HT-29 (cell line): ENCODE data around the gene MBTPS1. TPM values are rescaled to one million over a fixed set of nuclear protein-coding genes. Genes with fewer than 3 reads are reported as not detected.

Source experiments
- DNase-seq: peaks from one replicate; pipeline ENCODE4 v3.0.0-alpha.2; 2015; ENCODE audit warnings: low spot score
- total RNA-seq: library from RNA; depleted of rRNA; stranded (reverse); fragments of >200 nt; shearing (Covaris generic); gene quantifications from 2 replicates; pipeline ENCODE4 v1.2.3, GENCODE V29; 2014

The MBTPS1 gene
- total RNA-seq, 1 experiment from 2014 or later = 57.4 TPM

DNA sequence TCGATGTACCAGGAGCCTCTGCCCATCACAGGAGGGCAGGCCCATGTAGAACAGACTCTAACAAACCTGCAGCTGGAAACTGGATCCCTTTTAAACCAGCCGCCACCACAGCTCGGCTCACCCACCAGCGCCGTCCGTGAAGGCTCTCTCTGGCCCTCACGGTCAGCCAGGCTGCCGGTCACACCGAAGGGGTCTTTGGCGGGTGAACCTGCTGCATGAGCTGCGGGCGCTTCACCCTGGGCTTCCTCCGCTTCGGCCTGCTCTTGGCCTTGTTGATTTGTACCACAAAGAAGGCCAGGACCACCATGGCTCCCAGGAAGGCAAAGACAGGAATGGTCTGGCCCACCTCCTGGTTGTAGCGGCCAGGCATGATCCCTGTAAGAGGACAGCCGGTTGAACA, 62.5 kb downstream of the MBTPS1 start:
- DNase-seq = no peak

DNA sequence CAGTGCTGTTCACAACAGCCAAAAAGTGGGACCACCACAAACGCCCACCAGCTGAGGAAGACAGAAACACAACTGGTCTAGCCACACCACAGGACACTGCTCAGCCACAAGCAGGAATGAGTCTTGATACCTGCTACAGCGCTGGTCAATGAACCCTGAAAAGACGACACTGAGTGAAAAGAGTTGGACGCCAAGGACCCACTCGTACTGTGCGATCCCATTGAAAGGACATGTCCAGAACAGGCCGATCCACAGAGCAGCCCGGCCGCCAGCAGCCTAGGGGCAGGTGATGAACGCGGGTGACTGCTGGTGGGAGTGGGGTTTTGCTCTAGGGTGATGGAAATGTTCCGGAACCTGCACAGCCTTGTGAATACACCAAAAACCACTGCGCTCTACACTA, 63.5 kb downstream of the MBTPS1 start:
- DNase-seq = no peak

DNA sequence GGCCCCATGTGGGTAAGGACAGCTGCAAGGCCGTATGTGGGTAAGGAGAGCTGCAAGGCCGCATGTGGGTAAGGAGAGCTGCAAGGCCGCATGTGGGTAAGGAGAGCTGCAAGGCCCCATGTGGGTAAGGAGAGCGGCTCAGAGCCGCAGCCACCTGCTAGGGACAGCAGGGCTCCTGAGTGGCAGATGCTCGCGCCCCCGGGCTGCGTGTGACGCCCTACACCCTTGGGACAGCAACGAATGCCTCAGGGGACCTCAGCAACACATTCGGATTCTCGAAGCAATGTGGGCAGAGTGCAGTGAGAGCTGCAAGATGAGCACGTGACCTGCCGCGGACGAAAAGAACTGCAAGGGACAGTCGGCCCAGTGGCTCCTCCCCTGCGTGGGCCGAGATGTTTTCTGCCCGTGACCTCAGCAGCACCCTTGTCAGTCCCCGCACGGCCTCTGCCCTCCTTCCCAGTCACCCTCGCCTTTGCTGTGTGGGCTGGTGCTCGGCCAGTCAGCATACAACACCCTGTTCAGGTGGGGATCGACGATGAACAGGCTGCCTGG, 64.6 kb downstream of the MBTPS1 start:
- DNase-seq = no peak

DNA sequence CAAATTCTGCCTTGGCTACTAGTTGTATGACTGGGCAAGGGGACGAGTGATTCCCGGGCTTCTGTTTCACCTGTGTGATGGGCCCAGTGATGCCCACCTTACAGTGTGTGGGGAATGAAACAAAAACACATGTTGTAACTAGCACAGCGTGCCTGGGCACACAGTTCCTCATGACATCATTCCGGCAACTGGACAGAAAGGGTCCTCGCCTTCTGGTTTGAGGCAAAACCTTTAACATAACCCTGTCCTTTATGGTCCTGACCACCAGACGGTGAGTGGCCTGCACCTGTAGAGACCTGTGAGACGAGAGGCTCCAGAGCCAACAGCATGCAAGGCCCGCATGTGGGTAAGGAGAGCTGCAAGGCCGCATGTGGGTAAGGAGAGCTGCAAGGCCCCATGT, 66.4 kb downstream of the MBTPS1 start:
- DNase-seq = no peak

DNA sequence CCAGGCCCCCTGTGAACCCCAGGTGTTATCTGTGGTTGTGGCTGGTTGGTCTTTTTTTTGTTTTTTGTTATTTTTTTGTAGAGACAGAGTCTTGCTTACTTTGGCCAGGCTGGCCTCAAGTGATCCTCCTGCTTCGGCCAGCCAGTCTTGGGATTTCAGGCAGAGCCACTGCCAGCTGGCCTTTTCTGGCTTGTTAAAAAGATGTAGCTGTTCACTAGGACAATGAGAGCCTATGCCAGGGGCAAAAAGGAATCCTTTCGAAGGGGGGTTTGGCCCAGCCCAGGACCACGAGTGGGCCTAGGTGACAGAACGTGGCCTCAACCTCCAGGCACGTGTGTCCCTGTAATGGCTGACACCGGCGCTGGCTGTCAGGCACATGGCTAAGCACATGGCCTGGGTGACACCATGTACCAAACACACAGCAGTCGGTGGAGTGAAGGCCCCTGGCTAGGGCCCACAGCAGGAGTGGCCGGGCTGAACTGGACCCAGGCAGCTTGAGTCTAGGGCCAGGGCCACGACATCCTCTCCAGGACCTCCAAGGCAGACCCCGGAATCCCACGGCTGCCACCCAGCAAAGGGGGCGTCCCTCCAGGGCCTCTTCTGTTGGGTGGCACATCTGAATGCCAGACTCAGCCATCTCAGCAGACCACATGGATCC, 67.2 kb downstream of the MBTPS1 start:
- no peak for DNase-seq

DNA sequence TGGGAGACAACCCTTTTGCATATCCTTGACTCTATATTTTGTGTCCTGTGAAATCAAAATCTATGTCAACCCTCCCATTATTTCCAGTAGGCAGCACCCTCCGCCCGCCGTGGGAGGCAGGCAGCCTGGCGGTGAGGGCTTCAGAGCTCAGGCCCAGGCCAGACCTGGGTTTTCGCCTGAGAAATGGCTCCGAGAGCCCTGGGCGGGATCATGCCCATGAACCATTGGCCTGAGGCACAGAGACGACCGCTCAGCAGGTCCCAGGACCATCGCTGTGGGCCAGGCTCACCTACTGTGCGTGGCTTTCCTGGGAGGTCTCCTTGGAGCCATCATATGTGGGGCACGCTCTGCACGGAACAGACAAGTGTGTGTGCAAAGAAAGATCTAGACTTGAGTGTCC, 67.9 kb downstream of the MBTPS1 start:
- DNase-seq = no peak

DNA sequence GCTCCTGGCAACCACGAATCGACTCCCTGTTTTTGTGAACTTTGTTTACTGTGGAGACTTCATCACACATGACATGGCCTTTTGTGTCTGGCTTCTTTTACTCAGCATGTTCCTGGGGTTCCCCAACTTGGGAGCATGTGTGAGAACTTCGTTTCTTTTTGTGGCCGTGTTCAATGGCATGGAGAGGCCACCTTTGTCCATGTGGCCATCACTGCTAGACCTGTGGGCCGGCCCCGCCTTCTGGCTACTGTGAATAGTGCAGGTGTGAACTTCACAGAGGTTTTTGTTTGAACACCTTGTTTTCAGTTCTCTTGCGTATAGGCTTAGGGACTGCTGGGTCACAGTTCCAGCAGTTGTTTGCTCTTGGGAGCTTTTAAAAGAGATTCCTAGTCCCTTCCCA, 68.5 kb downstream of the MBTPS1 start:
- DNase-seq = peak; percentile 56

DNA sequence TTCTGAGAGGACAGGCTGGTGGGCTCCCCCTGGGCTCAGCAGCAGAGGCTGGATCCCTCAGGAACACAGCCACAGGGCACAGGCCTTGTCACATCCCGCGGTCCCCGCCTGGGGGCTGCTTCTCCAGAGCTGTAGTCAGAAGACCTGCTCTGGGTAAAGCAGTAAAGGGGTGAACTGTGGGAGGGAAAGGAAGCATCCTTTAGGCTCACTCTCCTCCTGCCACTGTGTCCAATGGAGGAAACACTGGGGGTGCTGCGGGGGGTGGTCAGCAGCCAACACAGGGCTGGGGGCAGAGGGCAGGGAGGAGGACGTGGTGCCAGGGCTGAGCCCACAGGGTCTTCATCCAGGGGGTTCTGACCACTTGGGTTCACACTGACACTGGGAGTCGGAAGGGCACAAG, 69.1 kb downstream of the MBTPS1 start:
- no peak for DNase-seq

DNA sequence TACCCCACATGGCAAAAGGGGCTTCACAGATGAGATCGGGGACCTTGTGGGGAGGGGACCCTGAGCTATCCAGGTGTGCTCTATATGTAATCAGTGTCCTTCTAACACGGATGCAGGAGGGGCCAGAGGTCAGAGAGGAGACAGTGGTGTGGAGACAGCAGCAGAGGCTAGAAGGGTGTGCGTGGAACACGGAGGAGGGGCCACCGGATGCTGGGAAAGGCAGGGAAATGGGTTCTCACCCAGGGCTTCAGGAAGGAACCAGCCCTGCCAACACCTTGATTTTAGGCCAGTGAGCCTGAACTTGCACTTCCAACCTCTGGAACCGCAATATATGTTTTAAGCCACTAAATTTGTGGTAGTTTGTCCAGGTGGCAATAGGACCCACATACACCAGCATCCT, 69.5 kb downstream of the MBTPS1 start:
- DNase-seq = no peak

DNA sequence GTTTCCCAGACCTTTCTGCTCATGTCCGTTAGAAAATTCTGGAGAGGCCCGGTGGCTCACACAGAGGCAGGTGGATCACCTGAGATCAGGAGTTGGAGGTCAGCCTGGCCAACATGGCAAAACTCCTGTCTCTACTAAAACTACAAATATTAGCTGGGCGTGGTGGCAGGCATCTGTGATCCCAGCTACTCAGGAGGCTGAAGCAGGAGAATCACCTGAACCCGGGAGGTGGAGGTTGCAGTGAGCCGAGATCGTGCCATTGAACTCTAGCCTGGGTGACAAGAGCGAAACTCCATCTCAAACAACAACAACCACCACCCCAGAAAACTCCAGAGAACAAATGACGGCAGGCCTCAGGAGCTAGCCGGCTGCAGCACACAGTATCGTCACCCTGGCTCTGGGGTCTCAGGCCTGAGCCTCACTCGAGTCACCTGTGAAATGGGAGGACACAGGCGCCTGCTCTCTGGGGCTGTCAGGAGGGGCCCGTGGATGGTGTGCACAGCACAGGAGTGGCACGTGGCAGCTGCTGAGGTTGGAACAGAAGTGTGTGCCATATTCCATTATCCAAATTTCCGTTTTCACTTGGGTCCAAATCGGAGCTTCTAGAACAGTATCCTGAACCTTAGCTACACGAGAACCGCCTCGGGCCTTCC, 70.8 kb downstream of the MBTPS1 start:
- no peak for DNase-seq

DNA sequence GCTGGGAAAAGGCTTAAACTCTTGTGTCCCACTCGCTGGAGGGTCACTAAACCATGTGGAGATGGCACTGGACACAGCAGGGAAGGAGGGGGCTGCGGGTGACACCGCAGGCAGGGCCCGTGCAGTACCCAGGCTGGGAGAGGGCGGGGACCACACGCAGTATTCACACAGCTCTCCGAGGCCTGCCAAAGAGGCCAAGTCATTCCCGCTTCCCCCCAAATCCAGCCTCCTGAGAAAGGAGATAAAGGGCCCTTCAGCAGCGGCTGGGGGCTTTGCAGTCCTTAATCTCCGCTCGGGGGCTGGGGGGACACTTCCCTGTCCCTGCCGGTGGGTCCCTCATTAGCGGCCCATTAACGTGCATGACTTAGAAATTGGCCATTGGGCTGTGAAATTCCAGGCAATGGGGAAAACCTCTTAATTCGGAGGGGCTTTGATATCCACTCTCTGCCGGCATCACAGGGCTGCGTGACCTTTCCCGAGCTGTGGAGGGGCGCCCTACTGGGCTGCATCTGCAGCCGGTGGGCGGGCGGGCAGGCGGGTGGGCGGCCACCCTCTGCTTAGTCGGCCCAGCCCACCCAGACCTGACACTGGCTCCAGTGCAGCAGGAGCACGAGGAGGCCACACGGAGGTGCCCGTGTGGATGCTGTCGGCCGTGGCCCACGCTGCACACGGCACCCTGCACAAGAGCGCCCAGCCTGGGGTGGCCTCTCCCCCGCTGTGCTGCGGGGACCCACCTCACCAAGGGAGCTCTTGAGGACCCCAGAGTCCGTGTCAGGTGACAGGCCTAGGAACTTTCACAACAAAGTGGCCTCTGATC, 71.5 kb downstream of the MBTPS1 start:
- no peak for DNase-seq

DNA sequence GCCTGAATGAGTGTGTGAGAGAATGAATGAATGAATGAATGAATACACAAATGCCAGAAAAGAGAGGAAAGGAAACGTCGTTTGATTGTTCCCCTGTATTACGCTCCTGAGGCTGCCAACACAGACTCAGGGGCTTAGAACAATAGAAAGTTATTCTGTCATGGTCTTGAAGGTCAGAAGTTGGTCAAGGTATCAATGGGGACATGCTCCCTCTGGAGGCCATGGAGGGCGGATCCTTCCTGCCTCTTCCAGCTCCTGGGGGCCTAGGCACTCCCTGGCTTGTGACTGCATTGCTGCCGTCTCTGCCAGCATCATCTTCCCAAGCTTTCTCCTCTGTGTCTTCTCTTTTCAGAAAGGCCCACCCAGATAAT, 72.6 kb downstream of the MBTPS1 start:
- peak; percentile 54 for DNase-seq

DNA sequence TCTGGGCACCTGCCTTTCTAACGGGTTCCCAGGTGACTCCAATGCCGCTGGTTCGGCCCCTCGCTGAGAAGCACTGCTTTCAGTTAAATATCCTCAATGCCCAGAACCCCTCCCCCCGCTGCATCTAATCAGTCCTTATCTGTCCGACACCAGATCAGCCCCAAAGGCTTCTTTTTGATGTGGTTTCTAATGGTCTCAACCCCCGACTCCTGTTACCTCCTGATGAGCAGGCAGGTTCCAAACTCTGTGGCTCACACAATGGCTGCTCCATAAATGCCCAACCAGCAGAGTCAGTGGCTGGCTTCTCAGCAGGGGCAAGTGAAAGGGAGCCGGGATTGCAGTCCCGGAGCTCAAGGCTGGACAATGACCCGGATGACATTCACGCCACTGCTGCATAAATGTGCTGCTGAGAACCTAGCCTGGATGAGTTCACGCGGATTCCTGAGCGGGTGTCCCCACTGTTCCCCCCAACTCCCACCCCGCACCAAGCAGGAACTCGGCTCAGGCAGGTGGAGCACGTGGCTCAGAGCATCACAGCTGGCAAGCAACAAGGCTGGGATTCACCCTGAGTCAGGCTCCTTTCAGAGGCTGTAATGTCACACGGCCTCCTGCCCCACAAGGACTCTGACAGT, 73.1 kb downstream of the MBTPS1 start:
- DNase-seq = no peak

DNA sequence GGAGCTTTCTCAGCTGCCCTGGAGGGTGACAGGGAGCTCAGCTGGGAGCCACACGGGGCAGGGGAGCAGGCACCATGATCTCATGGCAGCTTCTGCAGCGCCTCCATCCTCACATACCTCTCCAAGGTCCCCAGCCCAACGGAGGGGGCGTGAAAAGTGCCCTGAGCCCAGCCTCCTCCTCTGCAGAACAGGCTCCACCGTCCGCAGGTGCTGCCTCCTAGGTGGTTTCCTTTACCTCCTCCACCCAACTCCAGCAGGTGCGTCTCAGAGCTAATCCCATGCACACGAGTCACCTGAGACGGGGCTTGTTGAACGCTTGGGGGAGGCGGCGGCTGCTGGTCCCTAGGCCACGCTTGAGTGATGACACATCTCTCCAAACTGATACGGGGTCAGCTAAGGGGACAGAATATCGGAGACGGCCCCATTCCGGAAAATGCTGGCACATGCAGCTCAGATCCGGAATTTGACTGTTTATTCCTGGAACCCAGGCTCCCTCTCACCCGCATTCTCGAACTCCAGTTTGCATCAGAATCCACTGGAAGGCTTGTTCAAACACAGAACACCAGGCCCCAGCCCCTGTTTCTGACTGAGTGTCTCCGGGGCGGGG, 73.8 kb downstream of the MBTPS1 start:
- DNase-seq = no peak

DNA sequence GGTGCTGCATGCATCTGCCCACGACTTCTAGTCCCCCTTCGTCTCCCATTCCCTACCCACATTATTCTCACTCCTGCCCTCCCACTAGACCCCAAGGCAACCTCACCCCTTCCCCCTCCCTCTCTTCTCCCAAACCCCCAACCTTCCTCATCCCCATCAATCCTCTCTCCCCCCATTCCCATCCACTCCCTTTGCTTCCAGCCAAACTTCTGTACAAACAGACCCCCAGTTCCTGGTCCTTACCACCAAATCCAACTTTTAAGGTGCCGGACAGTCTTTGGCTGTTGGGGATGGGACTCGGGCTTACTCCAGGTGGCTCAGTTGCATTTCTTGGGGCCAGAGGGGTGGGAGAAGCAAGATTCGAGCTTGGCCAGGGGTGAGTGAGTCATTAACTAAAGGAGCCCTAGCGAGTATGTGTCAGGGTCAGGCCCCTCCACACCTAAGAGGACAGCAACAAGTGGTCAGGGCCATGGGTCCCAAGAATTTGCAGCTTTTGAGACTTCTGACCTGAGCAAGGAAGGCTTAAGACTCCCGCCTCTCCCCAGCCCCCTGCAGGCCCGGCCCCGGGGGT, 74.3 kb downstream of the MBTPS1 start, which contains the start of gene SLC38A8:
TSS of gene SLC38A8 (minus strand) at position 488 of the 571 bp plus-strand sequence. CDS start 638 bp downstream, outside the sequence.
- no peak for DNase-seq

DNA sequence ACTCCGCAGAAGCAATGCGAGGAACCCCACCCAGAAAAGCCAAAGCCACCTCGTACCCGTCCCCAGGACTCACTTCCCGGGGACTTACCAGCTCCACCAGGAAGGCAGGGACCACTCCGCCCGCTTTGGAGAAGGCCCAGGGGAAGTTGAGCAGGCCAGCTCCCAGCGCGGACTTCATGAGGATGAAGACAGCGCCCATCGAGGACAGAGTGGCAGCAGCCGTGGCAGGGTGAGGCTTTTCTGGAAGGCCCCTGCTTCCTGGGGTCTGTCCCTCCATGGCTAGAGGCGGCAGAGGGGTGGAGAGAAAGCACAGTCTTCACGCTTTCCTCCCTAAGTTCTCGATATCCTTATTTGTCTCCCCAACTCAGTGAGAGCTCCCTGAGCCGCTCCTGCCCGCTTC, 74.9 kb downstream of the MBTPS1 start:
- no peak for DNase-seq

DNA sequence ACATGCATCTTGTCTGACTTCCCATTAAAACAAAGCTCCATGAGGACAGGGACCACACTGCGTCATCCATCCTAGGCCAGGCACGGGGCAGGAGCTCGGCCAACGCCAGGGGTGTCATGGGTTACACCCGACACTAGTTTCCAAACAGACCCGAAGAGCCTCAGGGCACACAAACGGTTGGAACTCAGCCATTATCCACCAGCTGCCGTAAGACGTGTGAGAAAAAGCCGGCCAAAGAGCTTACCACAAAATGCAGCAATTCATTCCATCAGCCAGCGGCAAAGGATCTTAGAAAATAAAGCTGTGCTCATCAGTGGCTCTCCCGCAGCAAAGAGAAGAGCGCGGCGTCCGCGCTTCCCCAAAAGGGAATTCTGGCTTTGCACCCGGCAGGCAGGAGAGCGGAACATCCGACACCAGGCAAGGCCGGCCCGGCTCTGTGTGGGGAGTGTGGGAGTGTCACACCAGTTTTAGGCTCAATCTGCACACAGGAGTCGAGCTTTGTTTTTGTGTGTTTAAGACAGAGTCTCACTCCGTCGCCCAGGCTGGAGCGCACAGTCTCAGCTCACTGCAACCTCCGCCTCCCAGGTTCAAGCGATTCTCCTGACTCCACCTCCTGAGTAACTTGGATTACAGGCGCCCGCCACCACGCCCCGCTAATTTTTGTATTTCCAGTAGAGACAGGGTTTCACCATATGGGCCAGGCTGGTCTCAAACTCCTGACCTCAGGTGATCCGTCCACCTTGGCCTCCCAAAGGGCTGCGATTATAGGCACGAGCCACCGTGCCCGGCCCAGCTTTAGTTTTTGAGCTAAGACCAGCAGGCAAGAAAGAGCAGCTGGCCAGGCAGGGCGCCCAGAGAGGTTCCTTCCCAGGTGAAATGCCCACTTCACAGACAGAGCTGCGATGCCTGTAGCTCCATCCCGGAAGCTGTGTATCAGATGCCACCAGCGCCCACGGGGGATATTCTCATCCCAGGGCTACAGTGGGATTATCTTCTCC, 75.6 kb downstream of the MBTPS1 start:
- no peak for DNase-seq

DNA sequence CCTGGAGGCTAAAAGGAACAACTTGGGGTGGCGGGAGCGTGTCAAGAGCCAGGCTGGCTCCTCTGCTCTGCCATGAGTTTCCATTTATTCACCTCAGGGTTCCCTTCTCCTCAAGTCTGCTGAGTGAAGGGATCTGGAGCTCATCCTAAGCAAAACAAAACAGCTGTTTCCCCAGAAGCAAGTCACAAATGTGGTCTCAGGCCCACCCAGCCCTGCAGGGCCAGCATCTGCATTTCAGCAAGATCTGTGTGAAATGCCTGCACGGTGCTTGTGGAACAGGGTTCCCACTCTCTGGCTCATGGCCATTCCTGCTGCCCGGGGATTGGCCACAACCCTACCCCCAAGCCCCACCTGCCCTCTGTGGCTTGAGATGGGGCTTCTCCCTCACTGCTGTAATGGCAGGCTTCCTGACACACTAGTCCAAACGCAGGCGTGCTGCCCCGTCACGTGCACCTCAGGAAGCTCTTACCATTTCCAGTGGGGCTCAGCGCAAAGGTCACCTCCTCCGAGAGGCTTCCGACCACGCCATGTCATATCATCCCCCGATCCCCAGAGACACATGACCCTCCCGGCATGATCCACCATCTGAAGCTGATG, 76.4 kb downstream of the MBTPS1 start:
- DNase-seq = no peak

DNA sequence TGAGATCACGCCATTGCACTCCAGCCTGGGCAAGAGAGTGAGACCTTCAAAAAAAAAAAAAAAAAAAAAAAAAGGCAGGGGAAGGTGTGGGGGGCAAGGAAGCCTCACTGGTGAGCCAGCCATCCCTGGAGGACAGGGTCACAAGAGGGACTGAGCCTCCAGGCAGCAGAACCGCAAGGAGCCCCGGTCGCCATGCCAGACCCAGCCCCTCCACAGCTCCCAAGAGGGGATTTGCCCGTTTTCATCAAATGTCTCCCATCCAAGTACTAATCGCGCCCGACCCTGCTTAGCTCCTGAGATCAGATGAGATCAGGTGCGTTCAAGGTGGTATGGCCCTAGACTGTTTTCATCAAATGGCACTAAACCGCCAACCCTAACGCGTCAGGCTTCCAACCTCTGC, 77.0 kb downstream of the MBTPS1 start:
- DNase-seq = no peak
